GM18517 (cell line): Measurements from ENCODE around the gene ETHE1.

ENCODE experiments used
- ATAC-seq: cut with Tn5 transposase; IDR thresholded peaks from one replicate; pipeline ENCODE4 v1.9.1; 2021; ENCODE audit warnings: mild to moderate bottlenecking, moderate library complexity; ENCODE audit not compliant: unreplicated experiment

Gene ETHE1

GRCh38 chr19:43468354-43469159 is 58.4 kb downstream of the ETHE1 start:
- ATAC-seq, result no peak

GRCh38 chr19:43467730-43468129 is 59.3 kb downstream of the ETHE1 start:
- no peak for ATAC-seq

DNA sequence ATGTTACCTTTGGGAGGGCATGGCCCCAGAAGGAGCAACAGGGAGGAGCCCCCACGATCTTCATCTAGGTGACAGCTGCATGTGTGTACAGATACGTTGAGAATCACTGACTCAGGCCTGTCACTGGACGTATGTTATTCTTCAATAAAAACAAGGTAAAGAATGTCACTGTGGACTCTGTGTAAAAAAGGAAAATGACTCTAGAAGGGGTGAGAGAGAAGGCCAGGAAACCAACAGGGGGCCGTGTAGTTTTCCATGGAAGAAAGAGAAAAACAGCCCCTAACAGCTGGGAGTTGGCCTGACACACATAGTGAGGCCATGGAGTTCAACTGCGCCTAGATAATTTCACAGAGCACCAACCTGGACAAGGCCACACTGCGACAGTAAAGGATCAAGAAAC is 59.7 kb downstream of the ETHE1 start:
- ATAC-seq, result no peak

DNA sequence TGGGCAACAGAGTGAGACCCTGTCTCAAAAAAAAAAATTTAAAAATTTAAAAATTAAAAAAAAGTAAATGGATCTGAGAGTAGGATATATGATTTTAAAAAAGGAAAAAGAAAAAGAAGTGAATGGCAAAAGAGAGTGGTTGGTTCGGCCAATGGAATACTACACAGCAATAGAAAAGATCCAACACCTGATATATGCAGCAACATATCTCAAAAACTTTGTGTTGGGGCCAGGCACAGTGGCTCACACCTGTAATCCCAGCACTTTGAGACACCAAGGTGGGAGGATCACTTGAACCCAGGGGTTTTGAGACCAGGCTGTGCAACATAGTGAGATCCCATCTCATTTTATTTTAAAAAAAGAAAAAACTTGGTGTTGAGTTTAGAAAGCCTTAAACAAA is 60.2 kb downstream of the ETHE1 start:
- no peak for ATAC-seq

DNA sequence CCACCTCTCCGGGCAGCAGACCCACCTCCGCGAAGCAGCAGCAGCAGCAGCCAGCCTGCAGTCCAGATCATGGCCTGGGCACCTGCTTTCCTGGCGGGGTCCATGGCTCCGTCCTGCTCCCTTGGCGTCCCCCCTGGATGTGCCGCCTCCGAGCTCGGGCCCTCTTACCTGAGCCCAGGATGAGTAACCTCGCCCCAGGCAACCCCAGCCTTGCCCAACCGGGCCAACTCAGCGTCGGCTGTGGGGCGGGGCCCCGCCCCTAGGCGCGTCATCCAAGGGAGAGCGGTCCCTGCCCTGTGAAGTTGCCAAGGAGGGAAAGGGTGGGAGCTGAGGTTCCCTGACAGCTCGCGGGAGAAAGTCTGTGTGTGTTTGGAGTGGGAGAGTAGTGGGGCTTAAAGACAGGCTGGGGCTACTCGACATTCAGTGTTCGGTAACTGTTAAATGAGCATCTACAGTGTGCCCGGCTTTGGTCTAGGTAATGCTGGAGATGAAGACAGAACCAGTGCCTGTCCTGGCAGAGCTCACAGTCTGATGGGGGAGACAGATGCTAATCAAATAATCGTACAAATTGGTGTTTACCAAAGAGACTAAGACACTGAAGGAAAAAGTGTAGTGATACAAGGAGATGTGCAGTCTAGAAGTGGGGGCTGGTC is 61.4 kb downstream of the ETHE1 start, which contains the start of gene LYPD3:
TSS of gene LYPD3 (minus strand) at position 141 of the 653 bp plus-strand sequence. CDS start at position 104, 37 bp downstream.
- no peak for ATAC-seq

DNA sequence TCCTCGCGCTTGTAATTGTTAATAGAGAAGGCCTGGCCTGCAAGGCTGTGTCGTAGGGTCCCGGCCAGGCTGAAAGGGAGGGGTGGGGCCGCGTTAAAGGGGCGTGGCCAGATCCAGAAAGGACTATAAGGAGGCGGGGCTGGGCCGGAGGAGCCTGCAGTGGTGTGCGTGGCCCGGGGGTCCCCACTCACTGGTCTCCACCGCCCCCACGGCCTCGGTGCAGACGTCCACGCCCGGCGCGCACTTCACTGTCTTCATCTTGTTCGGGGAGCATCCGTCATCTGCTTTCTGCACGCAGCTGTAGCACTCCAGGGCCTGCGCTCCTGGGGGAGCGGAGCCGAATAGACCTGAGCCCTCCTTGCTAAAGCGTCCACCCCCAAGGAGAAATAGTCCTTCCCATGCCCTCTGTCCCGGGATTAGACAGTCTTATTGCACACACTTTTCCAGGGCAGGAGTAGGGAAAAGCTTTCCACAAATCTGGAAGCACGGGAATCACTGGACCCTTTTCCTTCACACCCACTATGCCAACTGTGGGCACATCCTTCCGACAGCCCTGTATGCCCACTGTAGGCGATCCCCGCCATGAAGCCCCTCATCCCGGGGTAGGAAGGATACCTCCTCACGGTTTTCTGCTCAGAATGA is 62.7 kb downstream of the ETHE1 start:
- ATAC-seq, result peak; percentile 42

GRCh38 chr19:43463381-43464133 is 63.4 kb downstream of the ETHE1 start:
- ATAC-seq, result peak; percentile 71

DNA sequence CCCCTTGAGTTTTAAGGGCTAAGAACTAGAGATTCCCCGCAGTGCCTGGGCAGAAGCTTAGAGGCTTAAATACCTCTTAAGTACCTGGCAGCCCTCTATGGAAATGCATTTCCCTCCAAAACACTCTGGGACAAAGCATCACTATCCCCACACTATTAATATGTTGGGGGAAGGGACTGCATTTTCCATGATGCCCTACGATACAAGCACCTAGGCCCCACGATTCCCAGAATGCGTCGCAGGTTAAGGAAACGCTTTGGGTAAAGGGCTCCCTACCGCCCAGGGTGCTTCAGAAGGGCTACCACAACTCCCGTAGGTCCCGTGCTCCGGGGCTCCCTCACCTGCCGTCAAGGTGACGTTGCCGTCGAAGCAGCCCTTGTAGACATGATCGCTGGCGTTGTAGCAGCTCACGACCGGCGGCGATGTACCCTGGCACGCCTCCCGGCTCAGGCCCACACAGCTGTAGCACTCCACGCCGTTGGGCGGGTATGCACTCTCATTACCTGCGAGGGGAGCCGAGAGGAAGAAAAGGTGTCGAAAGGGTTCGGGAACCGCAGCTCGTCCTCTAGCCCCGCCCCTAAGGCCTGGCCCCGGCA is 64.1 kb downstream of the ETHE1 start:
- ATAC-seq, result no peak

DNA sequence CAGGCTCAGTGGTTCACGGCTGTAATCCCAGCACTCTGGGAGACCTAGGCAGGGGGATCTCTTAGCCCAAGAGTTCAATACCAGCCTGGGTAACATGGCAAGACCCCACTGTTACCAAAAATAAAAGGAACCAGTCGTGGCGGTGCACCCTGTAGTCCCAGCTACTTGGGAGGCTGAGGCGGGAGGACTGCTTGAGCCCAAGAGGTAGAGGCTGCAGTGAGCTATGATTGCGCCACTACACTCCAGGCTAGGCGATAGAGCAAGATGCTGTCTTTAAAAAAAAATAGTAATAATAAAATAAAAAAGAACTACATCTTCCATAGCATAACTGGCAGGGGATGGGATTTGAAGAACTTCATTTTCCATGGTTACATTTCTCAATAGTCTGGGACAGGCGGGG is 64.6 kb downstream of the ETHE1 start:
- no peak for ATAC-seq

DNA sequence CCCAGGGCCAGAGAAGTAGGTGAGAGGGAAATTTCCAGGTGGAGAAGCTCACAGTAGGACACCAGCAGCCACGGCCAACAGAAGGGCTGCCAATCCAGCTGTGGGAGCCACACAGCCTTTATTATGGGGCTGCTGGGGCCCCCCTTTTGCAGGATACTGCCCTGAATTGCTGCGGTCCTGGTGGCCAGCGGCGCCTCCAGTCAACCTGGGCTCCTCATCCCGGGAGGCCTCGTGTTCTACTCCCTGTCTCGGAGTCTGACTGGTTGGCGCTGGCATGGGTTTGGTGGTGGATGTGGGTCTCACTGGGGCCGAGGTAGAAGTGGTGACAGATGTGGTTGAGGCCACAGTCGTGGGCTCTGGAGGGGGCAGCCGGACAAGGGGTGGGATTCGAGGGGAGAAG is 65.7 kb downstream of the ETHE1 start:
- ATAC-seq, result no peak

DNA sequence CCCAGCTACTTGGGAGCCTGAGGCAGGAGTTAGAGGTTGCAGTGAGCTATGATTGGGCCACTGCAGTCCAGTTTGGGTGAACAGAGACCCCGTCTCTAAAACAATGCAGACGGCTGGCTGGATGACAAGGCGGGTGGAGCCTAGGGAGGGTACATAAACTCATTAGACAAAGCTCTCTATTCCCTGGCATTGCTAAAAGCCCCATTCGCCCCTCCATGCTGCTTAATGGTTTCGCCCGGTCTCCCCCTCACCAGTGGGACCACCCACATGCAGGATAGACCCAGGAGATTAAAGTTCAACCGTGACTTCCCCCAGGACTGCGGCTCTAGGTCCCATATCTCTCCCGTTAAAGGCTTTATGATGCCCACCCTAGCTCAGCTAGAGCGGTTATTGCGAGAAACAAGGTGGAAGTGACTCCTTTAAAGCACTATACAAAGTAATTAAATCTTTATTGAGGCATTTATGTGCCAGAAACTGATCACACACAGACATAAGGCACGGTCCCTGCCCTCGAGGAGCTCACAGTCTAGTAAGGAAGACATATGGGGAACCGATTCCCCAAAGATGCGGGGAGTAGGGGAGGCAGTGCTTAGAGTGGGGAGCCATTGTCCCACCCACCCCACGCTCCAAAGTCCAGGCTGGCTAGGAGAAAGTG is 66.5 kb downstream of the ETHE1 start:
- ATAC-seq, result no peak

GRCh38 chr19:43457809-43458208 is 69.2 kb downstream of the ETHE1 start:
- no peak for ATAC-seq
